ENCODE results near the gene RAP1GAP2. TPM values are rescaled to one million over a fixed set of nuclear protein-coding genes. Genes with fewer than 3 reads are reported as not detected.

The RAP1GAP2 gene
- total RNA-seq, 1 donor from 2014 or later = 3.8 TPM

DNA sequence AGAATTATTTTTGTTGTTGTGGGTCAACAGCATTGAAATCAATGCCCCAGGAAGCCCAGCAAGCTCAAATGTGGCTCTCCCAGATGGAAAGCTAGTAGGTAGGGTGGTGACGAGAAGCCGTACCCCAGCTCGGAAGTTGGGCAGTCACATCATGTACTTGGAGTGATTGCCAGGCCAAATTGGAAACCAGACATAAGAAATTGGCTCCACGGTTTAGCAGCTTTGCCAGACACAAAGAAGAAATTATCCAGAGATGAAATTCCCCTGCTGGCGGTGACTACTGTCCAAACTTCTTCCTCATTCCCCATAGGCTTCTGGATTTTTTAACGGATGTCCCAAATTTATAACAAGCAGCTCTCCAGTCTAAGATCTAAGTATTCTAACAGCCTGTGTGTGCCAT, 171.3 kb downstream of the RAP1GAP2 start:
- Histone ChIP-seq H3K9me3 (ENCODE audit: low read depth) (no peaks in the 10 kb centered on the region), H3K27ac (no peak overlapping the region), H3K79me2 (ENCODE audit: low read depth) (no peaks in the 10 kb centered on the region), H4K20me1 (ENCODE audit: low read depth) (no peaks in the 10 kb centered on the region), H3K9ac (no peak overlapping the region), H3F3A (ENCODE audit: low read depth) (no peaks in the 10 kb centered on the region), H3K36me3 (no peaks in the 10 kb centered on the region), H3K4me1 (peaks cover 5% of the 10 kb centered on the region), H3K27me3 (no peaks in the 10 kb centered on the region), H2AFZ (replicated peaks) (no peak overlapping the region), H3K4me3 (no peak overlapping the region), H3K4me2 (no peak overlapping the region)
- Mint-ChIP-seq H3K4me1 (peaks cover 14% of the 10 kb centered on the region), H3K9me3 (no peaks in the 10 kb centered on the region), H3K36me3 (no peaks in the 10 kb centered on the region), H3K4me3 (no peak overlapping the region), H3K27ac (no peak overlapping the region), H3K27me3 (ENCODE audit: insufficient read depth, low read depth) (peaks cover 17% of the 10 kb centered on the region)
- no peak for TF ChIP-seq EZH2 (IDR thresholded peaks at IDR 0.05)
- TF ChIP-seq, protein P1, sequence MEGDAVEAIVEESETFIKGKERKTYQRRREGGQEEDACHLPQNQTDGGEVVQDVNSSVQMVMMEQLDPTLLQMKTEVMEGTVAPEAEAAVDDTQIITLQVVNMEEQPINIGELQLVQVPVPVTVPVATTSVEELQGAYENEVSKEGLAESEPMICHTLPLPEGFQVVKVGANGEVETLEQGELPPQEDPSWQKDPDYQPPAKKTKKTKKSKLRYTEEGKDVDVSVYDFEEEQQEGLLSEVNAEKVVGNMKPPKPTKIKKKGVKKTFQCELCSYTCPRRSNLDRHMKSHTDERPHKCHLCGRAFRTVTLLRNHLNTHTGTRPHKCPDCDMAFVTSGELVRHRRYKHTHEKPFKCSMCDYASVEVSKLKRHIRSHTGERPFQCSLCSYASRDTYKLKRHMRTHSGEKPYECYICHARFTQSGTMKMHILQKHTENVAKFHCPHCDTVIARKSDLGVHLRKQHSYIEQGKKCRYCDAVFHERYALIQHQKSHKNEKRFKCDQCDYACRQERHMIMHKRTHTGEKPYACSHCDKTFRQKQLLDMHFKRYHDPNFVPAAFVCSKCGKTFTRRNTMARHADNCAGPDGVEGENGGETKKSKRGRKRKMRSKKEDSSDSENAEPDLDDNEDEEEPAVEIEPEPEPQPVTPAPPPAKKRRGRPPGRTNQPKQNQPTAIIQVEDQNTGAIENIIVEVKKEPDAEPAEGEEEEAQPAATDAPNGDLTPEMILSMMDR (IDR thresholded peaks at IDR 0.05) = no peak
- TF ChIP-seq EZH2phosphoT487 (IDR thresholded peaks at IDR 0.05) = no peak
- DNase-seq (ENCODE audit: low spot score) = no peak

DNA sequence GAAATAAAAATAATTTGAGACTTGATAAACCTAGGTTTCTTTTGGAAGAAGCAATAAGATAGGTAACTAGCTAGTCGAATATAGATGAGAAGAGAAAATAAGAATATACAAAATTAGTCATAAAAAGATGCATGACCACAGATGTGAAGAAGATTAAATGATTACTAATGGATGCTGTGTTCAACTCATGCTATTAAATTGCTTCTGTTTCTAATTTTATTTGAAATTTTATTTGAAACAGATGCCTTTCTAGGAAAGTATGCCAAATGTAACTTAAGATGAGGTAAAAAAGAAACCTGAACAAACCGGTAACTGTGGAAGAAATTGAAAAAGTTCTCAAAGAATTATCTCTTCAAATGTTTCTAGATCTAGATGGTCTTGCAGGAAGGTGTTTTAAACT, 175.6 kb downstream of the RAP1GAP2 start:
- Histone ChIP-seq H3K9me3 (ENCODE audit: low read depth) (no peaks in the 10 kb centered on the region), H3K27ac (no peak overlapping the region), H2AFZ (replicated peaks) (no peak overlapping the region), H3K9ac (no peak overlapping the region), H3K4me1 (no peaks in the 10 kb centered on the region), H3F3A (ENCODE audit: low read depth) (no peaks in the 10 kb centered on the region), H3K4me2 (no peak overlapping the region), H4K20me1 (ENCODE audit: low read depth) (no peaks in the 10 kb centered on the region), H3K4me3 (no peak overlapping the region), H3K36me3 (no peaks in the 10 kb centered on the region), H3K79me2 (ENCODE audit: low read depth) (no peaks in the 10 kb centered on the region), H3K27me3 (no peaks in the 10 kb centered on the region)
- Mint-ChIP-seq H3K27me3 (ENCODE audit: insufficient read depth, low read depth) (peaks cover 5% of the 10 kb centered on the region), H3K27ac (no peak overlapping the region), H3K4me3 (no peak overlapping the region), H3K4me1 (no peaks in the 10 kb centered on the region), H3K9me3 (peaks cover 3% of the 10 kb centered on the region), H3K36me3 (no peaks in the 10 kb centered on the region)
- no peak for DNase-seq (ENCODE audit: low spot score)
- TF ChIP-seq EZH2phosphoT487 (IDR thresholded peaks at IDR 0.05) (no peak), EZH2 (IDR thresholded peaks at IDR 0.05) (no peak)
- TF ChIP-seq, protein P1 (IDR thresholded peaks at IDR 0.05) = no peak

DNA sequence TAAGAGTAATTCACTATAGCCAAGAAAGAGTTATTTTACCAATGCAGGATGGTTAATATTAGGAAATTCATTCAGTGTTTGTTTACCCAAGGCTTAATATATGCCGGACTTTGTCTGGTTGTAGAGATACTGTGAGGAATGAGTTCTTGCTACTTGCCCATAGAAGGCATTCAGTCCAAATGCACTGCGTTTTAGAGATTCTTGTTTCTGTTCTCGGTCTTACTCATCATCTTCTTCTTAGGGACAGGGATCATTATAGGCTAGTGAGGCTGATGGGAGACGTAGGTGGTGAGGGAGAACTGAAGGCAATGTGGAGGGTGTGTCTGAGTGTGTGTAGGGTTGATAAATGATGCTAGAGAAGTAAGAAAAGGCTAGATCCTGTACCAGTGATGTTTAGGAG, 176.5 kb downstream of the RAP1GAP2 start:
- H3K27me3 ChIP-seq = no peaks in the 10 kb centered on the region
- H3K27ac Mint-ChIP-seq = no peak overlapping the region
- H3K9ac ChIP-seq = no peak overlapping the region
- no peaks in the 10 kb centered on the region for H3K36me3 ChIP-seq
- peaks cover 3% of the 10 kb centered on the region for H3K9me3 Mint-ChIP-seq
- no peaks in the 10 kb centered on the region for H3K9me3 ChIP-seq (ENCODE audit: low read depth)
- no peaks in the 10 kb centered on the region for H4K20me1 ChIP-seq (ENCODE audit: low read depth)
- no peaks in the 10 kb centered on the region for H3K36me3 Mint-ChIP-seq
- no peak overlapping the region for H2AFZ ChIP-seq (replicated peaks)
- H3K4me3 ChIP-seq = no peak overlapping the region
- no peak for TF ChIP-seq EZH2phosphoT487 (IDR thresholded peaks at IDR 0.05)
- TF ChIP-seq, protein P1 (IDR thresholded peaks at IDR 0.05) = no peak
- no peak overlapping the region for H3K4me3 Mint-ChIP-seq
- H3K27ac ChIP-seq = no peak overlapping the region
- H3F3A ChIP-seq (ENCODE audit: low read depth) = no peaks in the 10 kb centered on the region
- no peaks in the 10 kb centered on the region for H3K4me1 Mint-ChIP-seq
- no peaks in the 10 kb centered on the region for H3K79me2 ChIP-seq (ENCODE audit: low read depth)
- peaks cover 2% of the 10 kb centered on the region for H3K27me3 Mint-ChIP-seq (ENCODE audit: insufficient read depth, low read depth)
- H3K4me1 ChIP-seq = no peaks in the 10 kb centered on the region
- no peak for DNase-seq (ENCODE audit: low spot score)
- no peak overlapping the region for H3K4me2 ChIP-seq

All from neural progenitor cell (in vitro differentiated cells).